Medulla oblongata (tissue), 1 donor: ENCODE measurements around the gene GAL.
A peak's percentile ranks its signal among the peaks of the same experiment; 100 is the strongest.

ENCODE experiments used
- DNase-seq: peaks from one replicate; pipeline ENCODE4 v3.0.0-alpha.2; 2015; ENCODE audit errors: extremely low spot score

GAL gene

GRCh38 chr11:68709062-68709461 is 24.7 kb downstream of the GAL start:
- DNase-seq, result no peak

DNA sequence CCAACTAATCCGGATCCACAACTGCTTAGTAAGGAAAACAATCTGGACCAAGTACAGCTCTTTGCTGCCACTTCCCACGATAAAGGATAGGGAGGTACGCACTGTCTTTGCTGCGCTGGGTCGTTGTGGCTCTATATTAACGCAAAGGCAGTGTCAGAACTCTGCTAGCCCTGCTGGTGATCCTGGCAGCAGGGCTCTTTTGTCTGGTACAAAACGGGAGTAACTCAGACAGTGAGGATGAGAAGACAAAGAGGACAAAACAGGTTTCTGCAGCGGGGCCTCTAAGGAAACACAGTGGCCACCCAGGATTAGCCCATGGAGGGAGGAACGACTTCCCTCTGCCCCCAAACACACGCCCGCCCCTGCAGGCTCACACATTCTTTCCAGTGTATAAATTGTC is 26.1 kb downstream of the GAL start:
- DNase-seq, result no peak

GRCh38 chr11:68711114-68711513 is 26.8 kb downstream of the GAL start:
- DNase-seq, result no peak

DNA sequence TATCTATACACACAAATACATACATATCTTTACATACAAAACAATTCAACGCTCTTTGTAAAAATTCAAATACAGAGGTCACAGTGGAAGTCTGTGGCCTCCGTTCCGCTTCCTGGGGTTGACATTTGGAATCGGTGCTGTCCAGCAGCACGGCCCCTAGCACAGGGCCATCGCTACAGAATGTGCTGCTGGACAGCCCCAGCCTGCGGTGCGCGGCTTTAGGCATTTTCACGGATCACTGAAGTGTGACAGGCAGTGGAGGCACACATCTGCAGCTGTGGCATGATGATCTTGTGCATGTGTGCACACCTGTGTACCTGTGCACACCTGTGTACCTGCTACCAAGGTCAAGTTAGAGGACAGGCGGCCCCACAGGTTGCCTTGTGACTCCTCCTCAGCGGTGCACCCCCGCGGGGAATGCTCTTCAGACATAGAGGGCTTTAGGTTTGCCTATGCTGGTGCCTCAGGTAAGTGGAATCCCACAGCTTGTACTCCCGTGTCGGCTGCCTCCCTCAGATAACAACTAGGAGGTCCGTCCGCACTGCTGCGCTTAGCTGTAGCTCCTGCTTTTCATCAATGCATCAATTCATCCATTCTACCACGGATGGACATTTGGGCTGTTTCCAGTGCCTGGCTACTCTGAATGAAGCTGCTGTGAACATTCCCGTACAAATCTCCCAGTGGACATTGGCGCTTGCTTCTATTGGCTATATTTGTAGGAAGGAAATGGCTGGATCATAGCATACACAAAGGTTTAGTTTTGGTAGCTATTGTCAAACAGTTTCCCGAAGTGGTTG is 29.9 kb downstream of the GAL start:
- DNase-seq, result peak; percentile 58

DNA sequence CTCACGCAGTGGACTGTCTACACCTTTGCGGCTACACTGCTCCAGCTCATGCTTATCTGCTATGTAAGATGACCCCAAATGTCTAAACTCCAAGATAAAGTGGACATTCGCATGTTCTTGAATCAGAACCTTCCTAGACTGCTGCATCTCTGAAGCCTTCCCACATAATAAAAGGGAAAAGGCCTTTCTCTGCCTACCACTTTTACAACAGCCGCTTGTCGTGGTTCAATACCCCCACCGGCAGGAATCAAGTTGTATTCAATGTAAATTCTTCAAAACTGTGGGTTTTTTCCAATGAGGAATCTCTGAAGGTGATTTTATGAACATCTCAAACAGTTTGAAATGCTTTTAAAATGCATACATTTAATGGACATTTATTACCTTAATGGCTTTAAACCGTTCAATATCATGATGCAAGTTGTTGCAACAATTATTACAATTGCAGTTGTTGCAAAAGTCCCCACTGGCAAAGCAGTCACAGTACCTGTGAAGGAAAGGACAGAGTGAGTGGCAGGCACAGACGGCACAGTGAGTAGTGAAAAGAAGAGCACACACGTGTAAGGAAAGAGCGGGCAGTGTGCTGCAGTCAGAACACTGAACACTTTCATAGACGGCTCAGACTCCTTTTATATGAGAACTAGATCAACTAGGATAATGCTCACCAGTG is 31.2 kb downstream of the GAL start:
- no peak for DNase-seq

DNA sequence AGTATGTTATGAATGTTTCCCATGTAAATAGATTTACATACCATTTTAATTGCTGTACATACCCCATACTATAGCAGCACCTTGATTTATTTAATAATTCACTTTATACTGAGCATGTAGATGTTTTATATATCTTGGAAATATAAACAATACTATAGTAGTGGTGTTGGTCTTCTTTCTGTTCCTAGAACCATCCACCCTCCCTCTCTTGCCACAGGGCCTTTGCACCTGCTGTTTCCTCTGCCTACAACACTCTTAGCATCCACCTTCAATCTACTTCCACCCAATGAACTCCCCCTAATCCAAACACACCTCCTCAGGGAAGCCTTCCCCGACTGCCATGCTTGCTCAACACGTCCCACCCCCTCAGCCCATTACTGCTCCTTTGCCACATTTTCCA is 36.7 kb downstream of the GAL start:
- DNase-seq, result no peak

- DNase-seq, result no peak
These were observed 37.8 kb downstream of the GAL start for GRCh38 chr11:68722143-68722542.

- no peak for DNase-seq
These were observed 39.9 kb downstream of the GAL start for GRCh38 chr11:68724293-68724692.

DNA sequence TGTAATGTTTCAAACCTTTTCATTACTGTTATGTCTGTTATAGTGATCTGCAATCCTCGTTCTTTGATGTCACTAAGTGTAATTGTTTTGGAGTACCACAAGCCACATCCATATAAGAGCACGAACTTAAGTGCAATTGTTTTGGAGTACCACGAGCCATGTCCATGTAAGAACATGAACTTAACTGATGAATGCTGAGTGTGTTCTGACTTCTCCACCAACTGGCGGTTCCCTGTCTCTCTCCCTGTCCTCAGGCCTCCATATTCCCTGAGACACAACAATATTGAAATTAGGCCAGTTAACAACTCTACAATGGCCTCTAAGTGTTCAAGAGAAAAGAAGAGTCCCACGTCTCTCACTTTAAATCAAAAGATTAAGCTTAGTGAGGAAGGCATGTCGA is 43.4 kb downstream of the GAL start:
- DNase-seq, result peak; percentile 28

DNA sequence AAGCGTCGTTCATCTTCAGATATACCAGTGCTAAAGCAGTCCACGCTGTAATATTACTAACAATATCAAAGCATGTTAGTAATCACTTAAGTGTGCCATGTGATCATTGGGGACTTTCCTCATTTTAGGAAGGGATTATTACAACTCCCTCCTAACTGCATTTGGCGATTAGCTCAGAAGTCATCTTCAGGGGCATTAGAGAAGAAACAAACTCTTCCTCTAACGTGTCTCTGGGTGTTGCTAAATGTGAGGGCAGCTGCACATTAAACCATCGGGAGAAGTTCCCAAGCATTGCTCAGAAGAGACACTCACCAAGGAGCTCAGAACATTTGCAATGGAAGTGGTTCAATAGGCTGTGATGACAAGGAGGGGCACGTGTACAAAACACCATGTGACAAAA is 49.8 kb downstream of the GAL start:
- no peak for DNase-seq

GRCh38 chr11:68735125-68735524 is 50.8 kb downstream of the GAL start:
- DNase-seq, result no peak

GRCh38 chr11:68735646-68736045 is 51.3 kb downstream of the GAL start:
- no peak for DNase-seq
